ENCODE results near the gene MAN2B1. TPM values are rescaled to one million over a fixed set of nuclear protein-coding genes. Genes with fewer than 3 reads are reported as not detected.

The MAN2B1 gene
- polyA plus RNA-seq, 3 donors, result 218 to 305 (median 295) TPM

DNA sequence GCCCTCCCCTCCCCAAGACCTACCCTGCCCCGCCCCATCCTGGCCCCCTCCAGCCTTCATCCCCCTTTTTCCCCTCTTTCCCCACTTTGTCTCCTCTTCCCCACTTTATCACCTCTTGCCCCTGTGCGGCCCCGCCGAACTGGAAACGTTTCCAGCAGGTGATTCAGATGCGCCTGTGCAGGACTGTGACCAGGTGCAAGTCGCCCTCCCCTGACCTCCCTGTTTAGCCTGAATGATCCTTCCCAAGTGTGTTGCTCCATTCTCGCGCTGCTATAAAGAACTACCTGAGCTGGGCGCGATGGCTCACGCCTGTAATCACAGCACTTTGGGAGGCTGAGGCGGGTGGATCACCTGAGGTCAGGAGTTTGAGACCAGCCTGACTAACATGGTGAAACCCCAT lies 29.9 kb downstream of the MAN2B1 start:
- Histone ChIP-seq H4K20me1 (ENCODE audit: insufficient read depth, low read length) (no peaks in the 10 kb centered on the region), H3K9ac (ENCODE audit: insufficient read depth, low read length, poor library complexity, severe bottlenecking) (no peak overlapping the region), H2AFZ (ENCODE audit: insufficient read depth, low read depth, low read length, poor library complexity, severe bottlenecking) (no peak overlapping the region), H3K27me3 (ENCODE audit: control insufficient read depth in 2 of 2, insufficient read depth in 2 of 2, low read length in 2 of 2) (no peaks in the 10 kb centered on the region), H3K79me2 (ENCODE audit: insufficient read depth, low read length) (no peaks in the 10 kb centered on the region), H3K27ac (ENCODE audit: low read depth in 1 of 2, low read length in 2 of 2) (no peak overlapping the region), H3K4me1 (ENCODE audit: control insufficient read depth in 1 of 2, insufficient read depth in 2 of 2, low read length in 2 of 2) (peaks cover 8 to 12% of the 10 kb centered on the region in 2 donors), H3K9me3 (replicated peaks in 1 of 2; ENCODE audit: control insufficient read depth in 1 of 2, insufficient read depth in 1 of 2, low read length in 2 of 2) (no peaks in the 10 kb centered on the region), H3K4me3 (replicated peaks in 1 of 3; ENCODE audit: low read depth in 2 of 3, low read length in 3 of 3) (no peak overlapping the region), H3K36me3 (replicated peaks in 1 of 2; ENCODE audit: control insufficient read depth in 1 of 2, insufficient read depth in 2 of 2, low read length in 2 of 2) (peaks cover under 1 to 4% of the 10 kb centered on the region in 2 donors), H3K4me2 (replicated peaks; ENCODE audit: extremely low read depth, low read length, poor library complexity, severe bottlenecking) (no peak overlapping the region)
- TF ChIP-seq, protein P1, sequence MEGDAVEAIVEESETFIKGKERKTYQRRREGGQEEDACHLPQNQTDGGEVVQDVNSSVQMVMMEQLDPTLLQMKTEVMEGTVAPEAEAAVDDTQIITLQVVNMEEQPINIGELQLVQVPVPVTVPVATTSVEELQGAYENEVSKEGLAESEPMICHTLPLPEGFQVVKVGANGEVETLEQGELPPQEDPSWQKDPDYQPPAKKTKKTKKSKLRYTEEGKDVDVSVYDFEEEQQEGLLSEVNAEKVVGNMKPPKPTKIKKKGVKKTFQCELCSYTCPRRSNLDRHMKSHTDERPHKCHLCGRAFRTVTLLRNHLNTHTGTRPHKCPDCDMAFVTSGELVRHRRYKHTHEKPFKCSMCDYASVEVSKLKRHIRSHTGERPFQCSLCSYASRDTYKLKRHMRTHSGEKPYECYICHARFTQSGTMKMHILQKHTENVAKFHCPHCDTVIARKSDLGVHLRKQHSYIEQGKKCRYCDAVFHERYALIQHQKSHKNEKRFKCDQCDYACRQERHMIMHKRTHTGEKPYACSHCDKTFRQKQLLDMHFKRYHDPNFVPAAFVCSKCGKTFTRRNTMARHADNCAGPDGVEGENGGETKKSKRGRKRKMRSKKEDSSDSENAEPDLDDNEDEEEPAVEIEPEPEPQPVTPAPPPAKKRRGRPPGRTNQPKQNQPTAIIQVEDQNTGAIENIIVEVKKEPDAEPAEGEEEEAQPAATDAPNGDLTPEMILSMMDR (IDR thresholded peaks at IDR 0.05), result no peak
- H3K9me3 Mint-ChIP-seq, result peaks cover 0 to 4% (median 0%) of the 10 kb centered on the region in 7 donors
- WGBS (ENCODE audit: insufficient coverage), result 94% methylated on average over 11 of the region's 13 CpGs
- intact Hi-C loops (cut with micrococcal nuclease), result no loop called here
- DNase-seq, result no peak
- H3K27ac Mint-ChIP-seq, result no peak overlapping the region
- H3K27me3 Mint-ChIP-seq (ENCODE audit: low read depth in 3 of 3), result peaks cover 0 to 2% (median 0%) of the 10 kb centered on the region in 3 donors
- H3K36me3 Mint-ChIP-seq, result peaks cover 15 to 26% of the 10 kb centered on the region in 2 donors
- H3K4me1 Mint-ChIP-seq, result peaks cover 9% of the 10 kb centered on the region
- H3K4me3 Mint-ChIP-seq, result no peak overlapping the region

DNA sequence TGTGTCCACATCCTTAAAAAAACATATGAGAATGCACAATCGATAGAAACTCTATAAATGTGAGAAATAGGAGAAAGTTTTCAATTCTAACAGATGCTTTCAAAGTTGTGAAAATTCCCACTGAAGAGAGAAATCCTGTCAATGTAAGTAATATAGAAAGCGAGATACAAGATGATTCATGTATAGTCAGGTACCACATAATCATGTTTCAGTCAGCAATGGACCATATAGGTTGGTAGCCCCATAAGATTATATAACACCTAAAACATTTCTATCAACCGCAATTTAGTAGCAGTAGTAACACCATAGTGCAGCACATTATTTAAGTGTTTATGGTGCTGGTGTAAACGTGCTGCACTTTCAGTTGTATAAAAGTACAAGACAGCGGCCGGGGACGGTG lies 37.3 kb downstream of the MAN2B1 start:
- Mint-ChIP-seq H3K27ac (no peak overlapping the region), H3K36me3 (peaks cover 62 to 88% of the 10 kb centered on the region in 2 donors), H3K4me1 (no peaks in the 10 kb centered on the region), H3K9me3 (peaks cover 27 to 47% (median 36%) of the 10 kb centered on the region in 7 donors), H3K27me3 (ENCODE audit: low read depth in 3 of 3) (no peaks in the 10 kb centered on the region), H3K4me3 (no peak overlapping the region)
- Histone ChIP-seq H3K9me3 (replicated peaks in 1 of 2; ENCODE audit: control insufficient read depth in 1 of 2, insufficient read depth in 1 of 2, low read length in 2 of 2) (peaks cover 22 to 37% of the 10 kb centered on the region in 2 donors), H3K79me2 (ENCODE audit: insufficient read depth, low read length) (no peaks in the 10 kb centered on the region), H3K4me2 (replicated peaks; ENCODE audit: extremely low read depth, low read length, poor library complexity, severe bottlenecking) (no peak overlapping the region), H3K36me3 (replicated peaks in 1 of 2; ENCODE audit: control insufficient read depth in 1 of 2, insufficient read depth in 2 of 2, low read length in 2 of 2) (peaks cover 46 to 72% of the 10 kb centered on the region in 2 donors), H2AFZ (ENCODE audit: insufficient read depth, low read depth, low read length, poor library complexity, severe bottlenecking) (no peak overlapping the region), H4K20me1 (ENCODE audit: insufficient read depth, low read length) (no peaks in the 10 kb centered on the region), H3K4me3 (replicated peaks in 1 of 3; ENCODE audit: low read depth in 2 of 3, low read length in 3 of 3) (no peak overlapping the region), H3K27ac (ENCODE audit: low read depth in 1 of 2, low read length in 2 of 2) (no peak overlapping the region), H3K4me1 (ENCODE audit: control insufficient read depth in 1 of 2, insufficient read depth in 2 of 2, low read length in 2 of 2) (no peaks in the 10 kb centered on the region), H3K9ac (ENCODE audit: insufficient read depth, low read length, poor library complexity, severe bottlenecking) (no peak overlapping the region), H3K27me3 (ENCODE audit: control insufficient read depth in 2 of 2, insufficient read depth in 2 of 2, low read length in 2 of 2) (no peaks in the 10 kb centered on the region)
- DNase-seq, result no peak
- intact Hi-C loops (cut with micrococcal nuclease), result no loop called here
- no CpG with 5 or more reads among the region's 7 CpGs for WGBS (ENCODE audit: insufficient coverage)
- TF ChIP-seq, protein P1 (IDR thresholded peaks at IDR 0.05), result no peak

Data from CD14-positive monocyte (primary cell).